VCaP (cell line): Measurements from ENCODE around the gene HK1.

Source experiments
- H3K27ac ChIP-seq: fragments of 450-650 bp; 2 replicates; pipeline ENCODE4 v1.5.1; 2017
- CTCF ChIP-seq: fragments of 450-650 bp; conservative IDR thresholded peaks from 2 replicates; pipeline ENCODE4 v1.5.1; 2017; ENCODE audit warnings: mild to moderate bottlenecking, moderate library complexity

HK1 gene

GRCh38 chr10:69375307-69376151 is 97.2 kb downstream of the HK1 start:
- H3K27ac ChIP-seq: no peak overlapping the region
- no peak for TF ChIP-seq CTCF

- H3K27ac ChIP-seq: peak overlapping the region; percentile 52; the same call in 1 of the 2 replicates
- TF ChIP-seq CTCF: no peak
Observed at GRCh38 chr10:69376662-69377061, 98.4 kb downstream of the HK1 start.

GRCh38 chr10:69377191-69377590 is 98.9 kb downstream of the HK1 start:
- peak overlapping the region; percentile 52 for H3K27ac ChIP-seq
- no peak for TF ChIP-seq CTCF

- TF ChIP-seq CTCF: no peak
- H3K27ac ChIP-seq: peak overlapping the region; percentile 52
Observed at GRCh38 chr10:69377933-69378332, 99.6 kb downstream of the HK1 start.

- TF ChIP-seq CTCF: no peak
- no peak overlapping the region for H3K27ac ChIP-seq
Observed at GRCh38 chr10:69379800-69380199, 101.5 kb downstream of the HK1 start.

GRCh38 chr10:69382382-69383117 is 104.3 kb downstream of the HK1 start:
- no peak for TF ChIP-seq CTCF
- peak overlapping the region; percentile 88 for H3K27ac ChIP-seq

GRCh38 chr10:69383558-69383957 is 105.3 kb downstream of the HK1 start:
- H3K27ac ChIP-seq: peak overlapping the region; percentile 88
- no peak for TF ChIP-seq CTCF
